Stomach smooth muscle (tissue), 2 donors: ENCODE measurements around the gene GPRIN1.

ENCODE experiments used
- H3K27ac ChIP-seq: one replicate; pipeline ENCODE4 v1.7.0; 2013; ENCODE audit warnings: mild to moderate bottlenecking, low read length, inconsistent platforms
- H3K27me3 ChIP-seq, 2 donors: one replicate each; pipeline ENCODE4 v1.7.0; 2013; ENCODE audit warnings: low read length in 2 of 2; ENCODE audit not compliant: insufficient read depth in 2 of 2, control insufficient read depth in 1 of 2
- H3K36me3 ChIP-seq, 2 donors: one replicate each; pipeline ENCODE4 v1.7.0; 2013; ENCODE audit warnings: low read length in 2 of 2; ENCODE audit not compliant: control insufficient read depth in 2 of 2, insufficient read depth in 2 of 2
- H3K4me1 ChIP-seq: one replicate; pipeline ENCODE4 v1.7.0; 2013; ENCODE audit warnings: low read length; ENCODE audit not compliant: control insufficient read depth, insufficient read depth
- H3K4me3 ChIP-seq, 2 donors: one replicate each; pipeline ENCODE4 v1.7.0; 2013; ENCODE audit warnings: low read length in 2 of 2
- H3K9ac ChIP-seq, 2 donors: one replicate each; pipeline ENCODE4 v1.7.0; 2013; ENCODE audit warnings: low read length in 2 of 2, mild to moderate bottlenecking in 1 of 2
- H3K9me3 ChIP-seq, 2 donors: one replicate each; pipeline ENCODE4 v1.7.0; 2013; ENCODE audit warnings: low read length in 2 of 2; ENCODE audit not compliant: control insufficient read depth in 2 of 2
- donor health status: healthy.
- donor health status: Pancreatic carcinoma.

The GPRIN1 gene

GRCh38 chr5:176587398-176587797, 22.6 kb downstream of the GPRIN1 start:
- Histone ChIP-seq H3K27me3 (peaks cover 0 to 2% of the 10 kb centered on the region in 2 donors), H3K9ac (no peak overlapping the region), H3K36me3 (no peaks in the 10 kb centered on the region)

GRCh38 chr5:176583076-176583475, 26.9 kb downstream of the GPRIN1 start:
- no peaks in the 10 kb centered on the region for H3K36me3 ChIP-seq
- no peaks in the 10 kb centered on the region for H3K4me1 ChIP-seq
- H3K9me3 ChIP-seq: peaks cover 5 to 16% of the 10 kb centered on the region in 2 donors
- H3K27ac ChIP-seq: no peak overlapping the region
- no peak overlapping the region for H3K4me3 ChIP-seq
- H3K27me3 ChIP-seq: peaks cover 0 to 5% of the 10 kb centered on the region in 2 donors
- H3K9ac ChIP-seq: no peak overlapping the region

More at GRCh38 chr5:176587398-176587797, 22.6 kb downstream of the GPRIN1 start:
- Histone ChIP-seq H3K27ac (no peak overlapping the region), H3K4me1 (no peaks in the 10 kb centered on the region), H3K4me3 (no peak overlapping the region), H3K9me3 (peaks cover 5 to 19% of the 10 kb centered on the region in 2 donors)

- Histone ChIP-seq H3K27me3 (peaks cover 0 to 4% of the 10 kb centered on the region in 2 donors), H3K9me3 (peaks cover 5 to 16% of the 10 kb centered on the region in 2 donors), H3K4me3 (no peak overlapping the region), H3K27ac (no peak overlapping the region), H3K4me1 (no peaks in the 10 kb centered on the region), H3K36me3 (no peaks in the 10 kb centered on the region), H3K9ac (no peak overlapping the region)
Measured at GRCh38 chr5:176581361-176581760, 28.6 kb downstream of the GPRIN1 start.

- Histone ChIP-seq H3K9me3 (no peaks in the 10 kb centered on the region), H3K27me3 (peaks cover 0 to 5% of the 10 kb centered on the region in 2 donors), H3K36me3 (no peaks in the 10 kb centered on the region), H3K4me3 (no peak overlapping the region), H3K9ac (no peak overlapping the region), H3K4me1 (no peaks in the 10 kb centered on the region), H3K27ac (no peak overlapping the region)
Measured at GRCh38 chr5:176579323-176579722, 30.6 kb downstream of the GPRIN1 start.

- Histone ChIP-seq H3K9ac (no peak overlapping the region), H3K27me3 (peaks cover 3 to 5% of the 10 kb centered on the region in 2 donors), H3K27ac (no peak overlapping the region), H3K36me3 (no peaks in the 10 kb centered on the region), H3K4me1 (no peaks in the 10 kb centered on the region), H3K9me3 (no peaks in the 10 kb centered on the region), H3K4me3 (no peak overlapping the region)
Measured at GRCh38 chr5:176578391-176578808, 31.6 kb downstream of the GPRIN1 start.

- H3K27me3 ChIP-seq: peaks cover 6 to 7% of the 10 kb centered on the region in 2 donors
- H3K4me1 ChIP-seq: no peaks in the 10 kb centered on the region
- H3K9me3 ChIP-seq: no peaks in the 10 kb centered on the region
- H3K27ac ChIP-seq: no peak overlapping the region
- H3K36me3 ChIP-seq: no peaks in the 10 kb centered on the region
- no peak overlapping the region for H3K4me3 ChIP-seq
- H3K9ac ChIP-seq: no peak overlapping the region
Measured at GRCh38 chr5:176577312-176578176, 32.4 kb downstream of the GPRIN1 start.

GRCh38 chr5:176575488-176576422, 34.2 kb downstream of the GPRIN1 start:
- Histone ChIP-seq H3K4me3 (no peak overlapping the region), H3K9ac (no peak overlapping the region), H3K9me3 (no peaks in the 10 kb centered on the region), H3K27me3 (peaks cover 8 to 12% of the 10 kb centered on the region in 2 donors), H3K36me3 (no peaks in the 10 kb centered on the region), H3K4me1 (no peaks in the 10 kb centered on the region), H3K27ac (no peak overlapping the region)

- Histone ChIP-seq H3K36me3 (no peaks in the 10 kb centered on the region), H3K4me3 (no peak overlapping the region), H3K9ac (no peak overlapping the region), H3K27me3 (peaks cover 8 to 12% of the 10 kb centered on the region in 2 donors), H3K27ac (no peak overlapping the region), H3K4me1 (no peaks in the 10 kb centered on the region), H3K9me3 (no peaks in the 10 kb centered on the region)
Measured at GRCh38 chr5:176575066-176575465, 34.9 kb downstream of the GPRIN1 start.

GRCh38 chr5:176574297-176574591, 35.7 kb downstream of the GPRIN1 start:
- H3K4me1 ChIP-seq: no peaks in the 10 kb centered on the region
- H3K27ac ChIP-seq: no peak overlapping the region
- H3K27me3 ChIP-seq: peaks cover 8 to 12% of the 10 kb centered on the region in 2 donors
- H3K36me3 ChIP-seq: no peaks in the 10 kb centered on the region
- no peak overlapping the region for H3K9ac ChIP-seq
- H3K4me3 ChIP-seq: no peak overlapping the region
- H3K9me3 ChIP-seq: no peaks in the 10 kb centered on the region

GRCh38 chr5:176573564-176574296, 36.2 kb downstream of the GPRIN1 start:
- peaks cover 8 to 13% of the 10 kb centered on the region in 2 donors for H3K27me3 ChIP-seq
- H3K27ac ChIP-seq: no peak overlapping the region
- no peaks in the 10 kb centered on the region for H3K9me3 ChIP-seq
- no peaks in the 10 kb centered on the region for H3K36me3 ChIP-seq
- H3K9ac ChIP-seq: no peak overlapping the region
- no peaks in the 10 kb centered on the region for H3K4me1 ChIP-seq
- no peak overlapping the region for H3K4me3 ChIP-seq
